Endothelial cell of umbilical vein (primary cell): ENCODE measurements around the gene LMCD1. TPM values are rescaled to one million over a fixed set of nuclear protein-coding genes. Genes with fewer than 3 reads are reported as not detected.
"Not testable (repeated sequence)": the region's sequence is repeated elsewhere in the genome, so short reads cannot be mapped to it uniquely, and the experiment has no call there.

Experiments
- BruUV-seq: library from RNA; stranded (reverse); fragments of 400-500 nt; replicated peaks from 2 replicates; lab custom pipeline; 2021; lab: Mats Ljungman, UMichigan
- CTCF ChIA-PET: fragments of 300-600, 350-600 bp; sonication (Branson Sonifier 250); formaldehyde crosslinking; loops from one replicate; lab custom pipeline; 2021; ENCODE audit warnings: antibody characterized with exemption, inconsistent platforms; lab: Charles Lee
- POLR2A ChIA-PET: fragments of 300-600, 350-600 bp; sonication (Branson Sonifier 250); formaldehyde crosslinking; loops from one replicate; lab custom pipeline; 2021; ENCODE audit warnings: antibody characterized with exemption, inconsistent platforms; lab: Charles Lee
- DNase-seq: peaks from one replicate; pipeline ENCODE4 v3.0.0-alpha.2; 2011; ENCODE audit warnings: low read depth, low spot score
- FAIRE-seq: peaks from 2 replicates; lab custom pipeline; 2011; peaks lifted over from hg19 to GRCh38; lab: Jason Lieb, UNC
- H2AFZ ChIP-seq: 2 replicates; pipeline ENCODE4 v1.6.0; 2012; ENCODE audit warnings: low read depth, low read length, control low read depth, inconsistent platforms
- H3K27ac ChIP-seq: 2 replicates; pipeline ENCODE4 v1.5.1; 2011; ENCODE audit warnings: low read depth, mild to moderate bottlenecking, control low read depth, low read length, moderate library complexity; ENCODE audit not compliant: insufficient read depth
- H3K27me3 ChIP-seq, 2 experiments: 2 replicates each; pipeline versions ENCODE4 v1.6.0 to v1.6.1; 2011; ENCODE audit warnings: low read length in 2 of 2, mixed read lengths in 1 of 2; ENCODE audit not compliant: control insufficient read depth in 2 of 2, insufficient read depth in 2 of 2
- H3K36me3 ChIP-seq, 2 experiments: 2 replicates in 1 of 2; 3 replicates in 1 of 2; pipeline ENCODE4 v1.5.1; 2011; ENCODE audit warnings: low read length in 2 of 2, mild to moderate bottlenecking in 1 of 2, moderate library complexity in 1 of 2; ENCODE audit not compliant: control insufficient read depth in 2 of 2, insufficient read depth in 2 of 2; ENCODE audit errors: extremely low read depth in 1 of 2
- H3K4me1 ChIP-seq: 3 replicates; pipeline ENCODE4 v1.5.1; 2011; ENCODE audit warnings: mild to moderate bottlenecking, low read length; ENCODE audit not compliant: control insufficient read depth, insufficient read depth; ENCODE audit errors: extremely low read depth
- H3K4me2 ChIP-seq: 2 replicates; pipeline ENCODE4 v1.6.1; 2011; ENCODE audit warnings: low read length, control low read depth, mixed read lengths; ENCODE audit not compliant: insufficient read depth
- H3K4me3 ChIP-seq, 3 experiments: fragments of 200-600 bp in 1 of 3; sonication (generic), shearing (Covaris generic) in 1 of 3; replicated peaks in 1 of 3; 2 replicates each; pipeline ENCODE4 v1.5.1; 2011 to 2016; ENCODE audit warnings: control low read depth in 3 of 3, low read length in 3 of 3, mild to moderate bottlenecking in 2 of 3, inconsistent platforms in 1 of 3, low read depth in 1 of 3, moderate library complexity in 1 of 3; ENCODE audit not compliant: insufficient read depth in 1 of 3
- H3K79me2 ChIP-seq: 2 replicates; pipeline ENCODE4 v1.6.0; 2012; ENCODE audit warnings: low read length, inconsistent platforms; ENCODE audit not compliant: control insufficient read depth, insufficient read depth
- H3K9ac ChIP-seq: replicated peaks from 2 replicates; pipeline ENCODE3; 2011; ENCODE audit warnings: low read length, control low read depth; ENCODE audit not compliant: insufficient read depth; ENCODE audit errors: extremely low read depth
- H3K9me1 ChIP-seq: replicated peaks from 3 replicates; pipeline ENCODE4 v1.6.0; 2011; ENCODE audit warnings: mild to moderate bottlenecking, low read length; ENCODE audit not compliant: control insufficient read depth, insufficient read depth; ENCODE audit errors: extremely low read depth
- H3K9me3 ChIP-seq: replicated peaks from 2 replicates; pipeline ENCODE4 v1.5.1; 2012; ENCODE audit warnings: low read length, inconsistent platforms; ENCODE audit not compliant: control insufficient read depth, insufficient read depth
- H4K20me1 ChIP-seq: replicated peaks from 2 replicates; pipeline ENCODE3; 2011; ENCODE audit warnings: mild to moderate bottlenecking, low read length; ENCODE audit not compliant: control insufficient read depth, insufficient read depth; ENCODE audit errors: extremely low read depth
- CTCF ChIP-seq, 2 donors: IDR thresholded peaks; 1 replicate in 1 of 2; 2 replicates in 1 of 2; pipeline ENCODE4 v1.5.1; 2011; ENCODE audit warnings: low read length in 2 of 2, mild to moderate bottlenecking in 2 of 2, moderate library complexity in 2 of 2, control low read depth in 1 of 2, inconsistent platforms in 1 of 2, low read depth in 1 of 2; ENCODE audit not compliant: insufficient read depth in 1 of 2; ENCODE audit errors: extremely low read depth in 1 of 2
- EZH2 ChIP-seq: IDR thresholded peaks from 2 replicates; pipeline ENCODE4 v1.6.1; 2012; ENCODE audit warnings: borderline replicate concordance, low read depth, mild to moderate bottlenecking, moderate library complexity, low read length, inconsistent platforms; ENCODE audit not compliant: severe bottlenecking
- FOS ChIP-seq: IDR thresholded peaks from 2 replicates; pipeline ENCODE4 v1.6.1; 2011; ENCODE audit warnings: mild to moderate bottlenecking, low read length, moderate library complexity, borderline replicate concordance; ENCODE audit not compliant: insufficient read depth
- GATA2 ChIP-seq: IDR thresholded peaks from 2 replicates; pipeline ENCODE4 v1.7.0; 2011; ENCODE audit warnings: low read depth, mild to moderate bottlenecking, moderate library complexity, mixed read lengths, low read length; ENCODE audit not compliant: insufficient read length, insufficient read depth
- JUN ChIP-seq: IDR thresholded peaks from 2 replicates; pipeline ENCODE4 v1.6.1; 2011; ENCODE audit warnings: borderline replicate concordance, low read depth; ENCODE audit not compliant: insufficient read length, insufficient read depth
- MAX ChIP-seq: IDR thresholded peaks from 2 replicates; pipeline ENCODE4 v1.6.1; 2011; ENCODE audit not compliant: insufficient read depth, insufficient read length
- MYC ChIP-seq: IDR thresholded peaks from one replicate; pipeline ENCODE4 v1.6.1; 2011; ENCODE audit warnings: mild to moderate bottlenecking, low read depth, low read length
- POLR2A ChIP-seq: IDR thresholded peaks from 2 replicates; pipeline ENCODE4 v1.6.1; 2012; ENCODE audit warnings: low read depth, mild to moderate bottlenecking, control low read depth, low read length
- POLR2AphosphoS5 ChIP-seq: IDR thresholded peaks from 2 replicates; pipeline ENCODE4 v1.6.1; 2012; ENCODE audit warnings: low read depth, mild to moderate bottlenecking, control low read depth, low read length, moderate library complexity; ENCODE audit not compliant: insufficient read depth
- dilution Hi-C: fragments of 300-500 bp; cut with MboI; formaldehyde crosslinking; loops from one replicate; pipeline ENCODE4 v1.15.0; 2019; ENCODE audit warnings: low sequenced_read_pairs; ENCODE audit not compliant: extremely low pct_ligation_motif_present
- intact Hi-C: fragments of 100-400 bp; cut with micrococcal nuclease; formaldehyde crosslinking; loops from one replicate; pipeline ENCODE4 v1.10.0; 2022
- polyA plus RNA-seq, 4 experiments: library from polyadenylated mRNA; depleted of rRNA in 3 of 4; stranded (reverse) in 3 of 4; unstranded in 1 of 4; fragments of >200 nt; gene quantifications; 2 replicates each; pipeline versions ENCODE4 v1.2.1 to v1.2.3, GENCODE V29; 2011 to 2012; ENCODE audit warnings: missing spikeins in 1 of 4
- total RNA-seq: library from RNA; stranded (reverse); gene quantifications from 2 replicates; pipeline ENCODE4 v1.2.3, GENCODE V29; 2021

Gene LMCD1
- total and polyA plus RNA-seq, 2 donors (not counting 3 experiments of a cell fraction or from before 2014, with no cell fraction given): 7.6 to 14.5 TPM

DNA sequence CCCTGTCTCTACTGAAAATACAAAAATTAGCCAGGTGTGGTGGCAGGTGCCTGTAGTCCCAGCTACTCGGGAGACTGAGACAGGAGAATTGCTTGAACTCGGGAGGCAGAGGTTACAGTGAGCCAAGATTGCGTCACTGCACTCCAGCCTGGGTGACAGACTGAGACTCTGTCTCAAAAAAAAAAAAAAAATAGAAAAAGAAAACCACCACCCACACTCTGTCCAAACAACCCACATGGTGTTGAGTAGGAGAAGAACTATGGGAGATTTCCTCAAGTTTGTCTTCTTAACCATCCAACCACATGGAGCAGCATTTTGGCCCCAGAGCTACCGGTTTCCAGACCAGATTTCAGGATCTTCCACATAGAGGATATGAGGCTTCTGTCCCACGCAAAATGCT is 78.8 kb downstream of the LMCD1 start:
- DNase-seq, H3K4me3 ChIP-seq, H2AFZ ChIP-seq, H3K27me3 ChIP-seq, CTCF ChIA-PET, dilution Hi-C loops, H3K36me3 ChIP-seq, FAIRE-seq, H3K4me2 ChIP-seq, POLR2A ChIA-PET, H3K9ac ChIP-seq, H3K4me1 ChIP-seq, intact Hi-C loops, H4K20me1 ChIP-seq, H3K27ac ChIP-seq, BruUV-seq, H3K9me1 ChIP-seq, H3K79me2 ChIP-seq, H3K9me3 ChIP-seq: not testable (repeated sequence)

- Histone ChIP-seq H3K27me3 (no peaks in the 10 kb centered on the region), H3K9me3 (no peaks in the 10 kb centered on the region), H3K27ac (no peak overlapping the region), H4K20me1 (no peaks in the 10 kb centered on the region), H3K9me1 (no peaks in the 10 kb centered on the region), H3K4me1 (no peaks in the 10 kb centered on the region), H3K36me3 (no peaks in the 10 kb centered on the region), H3K4me3 (no peak overlapping the region), H3K9ac (no peak overlapping the region), H2AFZ (no peak overlapping the region), H3K79me2 (no peaks in the 10 kb centered on the region), H3K4me2 (no peak overlapping the region)
- no TSS peak for BruUV-seq
- CTCF ChIA-PET: no interaction called here
- dilution Hi-C loops: no loop called here
- no peak for FAIRE-seq
- DNase-seq: no peak
- TF ChIP-seq MYC (no peak), CTCF (IDR thresholded peaks at IDR 0.05; ENCODE audit: extremely low read depth in 1 of 2, insufficient read depth in 1 of 2, low read depth in 1 of 2, low read length in 2 of 2) (no peak), FOS (no peak), EZH2 (no peak), GATA2 (no peak), JUN (no peak), POLR2A (no peak), MAX (no peak), POLR2AphosphoS5 (no peak)
- POLR2A ChIA-PET: no interaction called here
- intact Hi-C loops: no loop called here
Observed at GRCh38 chr3:8581373-8581772, 79.8 kb downstream of the LMCD1 start.
